ENCODE results near the gene HPF1.

The HPF1 gene

DNA sequence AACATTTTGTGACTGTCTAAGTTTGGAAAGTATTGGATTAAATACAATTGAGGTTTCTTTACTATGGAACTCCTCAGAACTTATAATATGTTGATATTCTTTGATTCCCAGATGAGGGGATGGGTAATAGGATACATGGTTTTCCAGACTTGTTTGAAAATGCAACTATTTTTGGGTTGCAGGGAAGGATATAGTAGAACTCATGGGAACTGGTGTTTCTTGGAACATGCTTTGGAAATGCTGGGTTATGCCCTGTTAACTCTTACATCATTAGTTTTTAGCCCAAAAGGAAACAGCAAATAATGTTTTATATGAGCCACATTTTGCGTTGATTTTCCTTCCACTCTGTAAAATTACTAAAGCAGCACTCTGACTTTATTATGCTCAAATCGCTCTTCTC lies 41.9 kb downstream of the HPF1 start:
- no peak overlapping the region for H3K27ac ChIP-seq
- TF ChIP-seq CTCF (IDR thresholded peaks at IDR 0.05; ENCODE audit: low read depth, low read length): no peak

DNA sequence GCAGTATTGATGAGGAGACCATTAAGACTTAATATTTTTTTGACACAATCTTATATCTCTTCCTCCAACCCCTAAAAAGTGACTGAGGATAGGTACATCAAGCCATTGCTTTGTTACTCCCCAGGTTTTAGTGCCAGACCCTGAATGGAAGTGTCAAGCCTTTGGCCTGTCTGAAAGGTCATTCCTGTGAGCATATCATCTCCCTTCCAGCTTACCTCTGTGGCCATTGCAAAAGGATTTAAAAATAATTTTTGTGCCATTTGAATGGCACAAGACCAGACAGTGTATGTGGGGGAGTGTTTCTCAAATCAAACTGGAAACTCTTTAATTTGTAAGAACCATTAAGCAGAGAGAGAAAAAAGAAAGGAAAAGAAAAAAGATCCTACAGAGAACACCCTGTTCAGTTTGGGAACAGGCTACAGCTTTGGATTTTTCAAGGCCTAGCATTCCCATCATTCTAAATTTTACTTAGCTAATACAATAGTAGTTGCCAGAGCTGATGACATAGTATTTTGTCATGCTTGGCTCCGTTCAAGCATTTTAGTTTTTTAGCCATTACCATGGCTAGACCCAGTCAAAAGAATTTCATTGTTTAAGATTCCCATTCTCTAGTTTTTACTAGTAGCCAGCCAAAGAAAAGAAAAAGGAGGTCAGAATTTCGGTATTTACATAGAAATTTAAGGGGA lies 49.6 kb downstream of the HPF1 start:
- peaks cover 18% of the 10 kb centered on the region for H3K36me3 ChIP-seq
- no peaks in the 10 kb centered on the region for H3K27me3 ChIP-seq (ENCODE audit: insufficient read depth, low read depth, severe bottlenecking)
- H3K9me3 ChIP-seq (ENCODE audit: severe bottlenecking): no peaks in the 10 kb centered on the region
- no peak overlapping the region for H3K4me3 ChIP-seq (ENCODE audit: low read depth, low read length)
- no peak for DNase-seq
- no peak for TF ChIP-seq CTCF (IDR thresholded peaks at IDR 0.05; ENCODE audit: low read depth, low read length)
- H3K27ac ChIP-seq: no peak overlapping the region

More for the DNA sequence above, 41.9 kb downstream of the HPF1 start:
- no peak for DNase-seq
- H3K36me3 ChIP-seq: peaks cover 40% of the 10 kb centered on the region
- H3K4me3 ChIP-seq (ENCODE audit: low read depth, low read length): no peak overlapping the region
- H3K27me3 ChIP-seq (ENCODE audit: insufficient read depth, low read depth, severe bottlenecking): no peaks in the 10 kb centered on the region
- H3K9me3 ChIP-seq (ENCODE audit: severe bottlenecking): no peaks in the 10 kb centered on the region

GRCh38 chr4:169698331-169698730 lies 59.4 kb downstream of the HPF1 start:
- Histone ChIP-seq H3K27ac (no peak overlapping the region), H3K4me3 (ENCODE audit: low read depth, low read length) (no peak overlapping the region), H3K27me3 (ENCODE audit: insufficient read depth, low read depth, severe bottlenecking) (no peaks in the 10 kb centered on the region), H3K9me3 (ENCODE audit: severe bottlenecking) (no peaks in the 10 kb centered on the region), H3K36me3 (peaks cover 48% of the 10 kb centered on the region)
- TF ChIP-seq CTCF (IDR thresholded peaks at IDR 0.05; ENCODE audit: low read depth, low read length): no peak
- DNase-seq: no peak

GRCh38 chr4:169690787-169691186 lies 67.0 kb downstream of the HPF1 start:
- Histone ChIP-seq H3K36me3 (peaks cover 26% of the 10 kb centered on the region), H3K27me3 (ENCODE audit: insufficient read depth, low read depth, severe bottlenecking) (no peaks in the 10 kb centered on the region), H3K27ac (no peak overlapping the region), H3K9me3 (ENCODE audit: severe bottlenecking) (no peaks in the 10 kb centered on the region), H3K4me3 (ENCODE audit: low read depth, low read length) (no peak overlapping the region)
- no peak for DNase-seq
- no peak for TF ChIP-seq CTCF (IDR thresholded peaks at IDR 0.05; ENCODE audit: low read depth, low read length)

DNA sequence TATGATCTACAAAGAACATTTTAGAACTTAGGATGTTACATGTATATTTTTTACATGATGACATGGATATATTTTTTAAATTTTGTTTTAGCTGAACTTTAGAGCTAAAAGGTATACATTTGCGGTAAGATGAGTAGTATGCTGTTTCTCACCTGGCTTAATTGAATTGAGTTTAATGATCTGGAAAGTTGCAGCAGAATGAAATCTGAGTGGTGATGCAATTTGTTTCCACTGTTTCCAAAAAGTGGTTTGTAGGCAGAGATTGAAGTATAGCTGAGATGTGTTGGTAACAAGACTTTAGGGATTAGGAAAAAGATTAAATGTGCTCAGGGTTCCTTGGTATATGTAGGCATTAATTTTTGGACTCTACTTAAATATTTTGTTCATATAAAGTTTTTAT lies 68.1 kb downstream of the HPF1 start:
- Histone ChIP-seq H3K4me3 (ENCODE audit: low read depth, low read length) (no peak overlapping the region), H3K27me3 (ENCODE audit: insufficient read depth, low read depth, severe bottlenecking) (no peaks in the 10 kb centered on the region), H3K36me3 (peaks cover 21% of the 10 kb centered on the region), H3K9me3 (ENCODE audit: severe bottlenecking) (no peaks in the 10 kb centered on the region), H3K27ac (no peak overlapping the region)
- TF ChIP-seq CTCF (IDR thresholded peaks at IDR 0.05; ENCODE audit: low read depth, low read length): no peak
- DNase-seq: no peak

Data from WERI-Rb-1 (cell line).